Measurements from ENCODE around the gene ULBP2. TPM values are rescaled to one million over a fixed set of nuclear protein-coding genes. Genes with fewer than 3 reads are reported as not detected.
"Not testable (repeated sequence)": the region's sequence is repeated elsewhere in the genome, so short reads cannot be mapped to it uniquely, and the experiment has no call there.

The ULBP2 gene
- polyA plus RNA-seq, 1 donor (not counting 4 experiments of a cell fraction or from before 2014, with no cell fraction given): 11.8 TPM

GRCh38 chr6:149990661-149991471, 49.1 kb downstream of the ULBP2 start:
- FAIRE-seq (peak; percentile 34), DNase-seq (ENCODE audit: low read depth, low spot score) (no peak)
- Histone ChIP-seq H3K4me2 (ENCODE audit: control insufficient read depth, extremely low read depth, insufficient read depth, low read depth, low read length) (peak overlapping the region; percentile 83), H3K4me3 (ENCODE audit: control insufficient read depth in 2 of 3, extremely low read depth in 1 of 3, insufficient read depth in 2 of 3, low read depth in 1 of 3, low read length in 3 of 3) (peak overlapping the region; percentile 35 to 63 (median 54)), H4K20me1 (ENCODE audit: control insufficient read depth, extremely low read depth, insufficient read depth, low read length) (no peaks in the 10 kb centered on the region), H3K9me3 (ENCODE audit: control insufficient read depth, low read depth, low read length) (peaks cover 6% of the 10 kb centered on the region), H3K27ac (ENCODE audit: control insufficient read depth, insufficient read depth, low read length) (no peak overlapping the region), H3K9me1 (ENCODE audit: control insufficient read depth, extremely low read depth, insufficient read depth, low read length) (no peaks in the 10 kb centered on the region), H3K27me3 (ENCODE audit: control insufficient read depth, extremely low read depth, insufficient read depth, low read length) (peaks cover 78% of the 10 kb centered on the region), H2AFZ (ENCODE audit: control insufficient read depth, low read length) (peak overlapping the region; percentile 36), H3K9ac (ENCODE audit: control insufficient read depth, extremely low read depth, insufficient read depth, low read length) (no peak overlapping the region), H3K36me3 (ENCODE audit: control insufficient read depth in 2 of 2, extremely low read depth in 1 of 2, insufficient read depth in 2 of 2, low read length in 2 of 2) (no peaks in the 10 kb centered on the region), H3K79me2 (ENCODE audit: control insufficient read depth, insufficient read depth, low read length) (no peaks in the 10 kb centered on the region), H3K4me1 (ENCODE audit: control insufficient read depth, extremely low read depth, insufficient read depth, low read length) (peaks cover 14% of the 10 kb centered on the region)
- dilution Hi-C loops (cut with MboI; ENCODE audit: extremely low pct_ligation_motif_present, low sequenced_read_pairs): no loop called here
- TF ChIP-seq CTCF (optimal IDR thresholded peaks at IDR 0.05 in 1 of 3, IDR thresholded peaks at IDR 0.05 in 1 of 3, conservative IDR thresholded peaks at IDR 0.05 in 1 of 3; ENCODE audit: extremely low read depth in 1 of 3, insufficient read depth in 2 of 3, low read length in 3 of 3): no peak
- peak; percentile 4 for TF ChIP-seq EZH2 (IDR thresholded peaks at IDR 0.05; ENCODE audit: low read length)

- peak; percentile 39 for FAIRE-seq
- H3K27ac ChIP-seq (ENCODE audit: control insufficient read depth, insufficient read depth, low read length); DNase-seq (ENCODE audit: low read depth, low spot score); H3K9me3 ChIP-seq (ENCODE audit: control insufficient read depth, low read depth, low read length); H3K4me3 ChIP-seq (ENCODE audit: control insufficient read depth in 2 of 3, extremely low read depth in 1 of 3, insufficient read depth in 2 of 3, low read depth in 1 of 3, low read length in 3 of 3); H3K36me3 ChIP-seq (ENCODE audit: control insufficient read depth in 2 of 2, extremely low read depth in 1 of 2, insufficient read depth in 2 of 2, low read length in 2 of 2); H3K9me1 ChIP-seq (ENCODE audit: control insufficient read depth, extremely low read depth, insufficient read depth, low read length); H2AFZ ChIP-seq (ENCODE audit: control insufficient read depth, low read length); H3K9ac ChIP-seq (ENCODE audit: control insufficient read depth, extremely low read depth, insufficient read depth, low read length); dilution Hi-C loops (cut with MboI; ENCODE audit: extremely low pct_ligation_motif_present, low sequenced_read_pairs); H3K79me2 ChIP-seq (ENCODE audit: control insufficient read depth, insufficient read depth, low read length); H4K20me1 ChIP-seq (ENCODE audit: control insufficient read depth, extremely low read depth, insufficient read depth, low read length): not testable (repeated sequence)
- Histone ChIP-seq H3K4me1 (ENCODE audit: control insufficient read depth, extremely low read depth, insufficient read depth, low read length) (peaks cover 14% of the 10 kb centered on the region), H3K27me3 (ENCODE audit: control insufficient read depth, extremely low read depth, insufficient read depth, low read length) (peaks cover 76% of the 10 kb centered on the region), H3K4me2 (ENCODE audit: control insufficient read depth, extremely low read depth, insufficient read depth, low read depth, low read length) (peak overlapping the region; percentile 83)
Observed at GRCh38 chr6:149991472-149991795, 49.6 kb downstream of the ULBP2 start.

- H3K27me3 ChIP-seq (ENCODE audit: control insufficient read depth, extremely low read depth, insufficient read depth, low read length): peaks cover 74% of the 10 kb centered on the region
- dilution Hi-C loops (cut with MboI; ENCODE audit: extremely low pct_ligation_motif_present, low sequenced_read_pairs): no loop called here
- no peak overlapping the region for H3K9ac ChIP-seq (ENCODE audit: control insufficient read depth, extremely low read depth, insufficient read depth, low read length)
- H4K20me1 ChIP-seq (ENCODE audit: control insufficient read depth, extremely low read depth, insufficient read depth, low read length): no peaks in the 10 kb centered on the region
- H2AFZ ChIP-seq (ENCODE audit: control insufficient read depth, low read length): no peak overlapping the region
- no peaks in the 10 kb centered on the region for H3K9me1 ChIP-seq (ENCODE audit: control insufficient read depth, extremely low read depth, insufficient read depth, low read length)
- no peak overlapping the region for H3K27ac ChIP-seq (ENCODE audit: control insufficient read depth, insufficient read depth, low read length)
- no peak overlapping the region for H3K4me2 ChIP-seq (ENCODE audit: control insufficient read depth, extremely low read depth, insufficient read depth, low read depth, low read length)
- no peak overlapping the region for H3K4me3 ChIP-seq (ENCODE audit: control insufficient read depth in 2 of 3, extremely low read depth in 1 of 3, insufficient read depth in 2 of 3, low read depth in 1 of 3, low read length in 3 of 3)
- DNase-seq (ENCODE audit: low read depth, low spot score) (no peak), FAIRE-seq (no peak)
- peaks cover 6% of the 10 kb centered on the region for H3K9me3 ChIP-seq (ENCODE audit: control insufficient read depth, low read depth, low read length)
- H3K4me1 ChIP-seq (ENCODE audit: control insufficient read depth, extremely low read depth, insufficient read depth, low read length): peaks cover 14% of the 10 kb centered on the region
- no peaks in the 10 kb centered on the region for H3K36me3 ChIP-seq (ENCODE audit: control insufficient read depth in 2 of 2, extremely low read depth in 1 of 2, insufficient read depth in 2 of 2, low read length in 2 of 2)
- no peaks in the 10 kb centered on the region for H3K79me2 ChIP-seq (ENCODE audit: control insufficient read depth, insufficient read depth, low read length)
- no peak for TF ChIP-seq EZH2 (IDR thresholded peaks at IDR 0.05; ENCODE audit: low read length)
- TF ChIP-seq CTCF (optimal IDR thresholded peaks at IDR 0.05 in 1 of 3, IDR thresholded peaks at IDR 0.05 in 1 of 3, conservative IDR thresholded peaks at IDR 0.05 in 1 of 3; ENCODE audit: extremely low read depth in 1 of 3, insufficient read depth in 2 of 3, low read length in 3 of 3): no peak
Observed at GRCh38 chr6:149991838-149992237, 50.0 kb downstream of the ULBP2 start.

All from keratinocyte (primary cell).